22Rv1 (cell line): ENCODE measurements around the gene ARHGDIA.
A peak's percentile ranks its signal among the peaks of the same experiment; 100 is the strongest.

Source experiments
- H3K27ac ChIP-seq: fragments of 450-650 bp; 2 replicates; pipeline ENCODE4 v1.5.1; 2017
- ZFX ChIP-seq: fragments of 450-650 bp; IDR thresholded peaks from 2 replicates; pipeline ENCODE4 v1.6.1; 2017; ENCODE audit warnings: antibody characterized with exemption, borderline replicate concordance
- TF ChIP-seq, protein P1 (sequence below): fragments of 450-650 bp; IDR thresholded peaks from 2 replicates; pipeline ENCODE4 v1.5.1; 2017; ENCODE audit warnings: mild to moderate bottlenecking

Gene ARHGDIA

DNA sequence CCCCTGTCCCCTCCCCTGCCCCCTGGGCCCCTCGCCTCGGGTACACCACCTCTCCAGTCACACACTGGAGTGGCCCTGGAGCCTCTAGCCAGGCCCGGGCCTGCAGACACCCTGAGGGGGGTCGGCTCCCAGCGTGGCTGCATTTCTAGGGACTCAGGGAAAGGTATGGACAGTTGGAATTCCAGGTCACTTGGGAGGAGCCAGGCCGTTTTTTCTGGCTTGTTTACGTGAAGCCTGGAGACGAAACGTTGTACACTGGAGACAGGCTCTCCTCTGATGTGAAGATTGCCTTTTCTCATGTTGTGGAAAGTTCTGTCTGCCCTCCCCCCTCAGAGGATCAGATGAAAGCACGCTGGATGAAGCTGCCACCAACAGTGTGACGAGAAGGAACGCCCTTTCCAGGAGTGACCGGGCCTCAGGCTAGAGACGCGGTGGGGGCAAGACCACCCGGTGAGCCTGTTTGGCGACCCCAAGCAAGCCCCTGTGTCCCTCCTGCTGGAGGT lies 32.3 kb downstream of the ARHGDIA start:
- no peak for TF ChIP-seq ZFX
- TF ChIP-seq, protein P1, sequence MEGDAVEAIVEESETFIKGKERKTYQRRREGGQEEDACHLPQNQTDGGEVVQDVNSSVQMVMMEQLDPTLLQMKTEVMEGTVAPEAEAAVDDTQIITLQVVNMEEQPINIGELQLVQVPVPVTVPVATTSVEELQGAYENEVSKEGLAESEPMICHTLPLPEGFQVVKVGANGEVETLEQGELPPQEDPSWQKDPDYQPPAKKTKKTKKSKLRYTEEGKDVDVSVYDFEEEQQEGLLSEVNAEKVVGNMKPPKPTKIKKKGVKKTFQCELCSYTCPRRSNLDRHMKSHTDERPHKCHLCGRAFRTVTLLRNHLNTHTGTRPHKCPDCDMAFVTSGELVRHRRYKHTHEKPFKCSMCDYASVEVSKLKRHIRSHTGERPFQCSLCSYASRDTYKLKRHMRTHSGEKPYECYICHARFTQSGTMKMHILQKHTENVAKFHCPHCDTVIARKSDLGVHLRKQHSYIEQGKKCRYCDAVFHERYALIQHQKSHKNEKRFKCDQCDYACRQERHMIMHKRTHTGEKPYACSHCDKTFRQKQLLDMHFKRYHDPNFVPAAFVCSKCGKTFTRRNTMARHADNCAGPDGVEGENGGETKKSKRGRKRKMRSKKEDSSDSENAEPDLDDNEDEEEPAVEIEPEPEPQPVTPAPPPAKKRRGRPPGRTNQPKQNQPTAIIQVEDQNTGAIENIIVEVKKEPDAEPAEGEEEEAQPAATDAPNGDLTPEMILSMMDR, result no peak
- H3K27ac ChIP-seq, result no peak overlapping the region

DNA sequence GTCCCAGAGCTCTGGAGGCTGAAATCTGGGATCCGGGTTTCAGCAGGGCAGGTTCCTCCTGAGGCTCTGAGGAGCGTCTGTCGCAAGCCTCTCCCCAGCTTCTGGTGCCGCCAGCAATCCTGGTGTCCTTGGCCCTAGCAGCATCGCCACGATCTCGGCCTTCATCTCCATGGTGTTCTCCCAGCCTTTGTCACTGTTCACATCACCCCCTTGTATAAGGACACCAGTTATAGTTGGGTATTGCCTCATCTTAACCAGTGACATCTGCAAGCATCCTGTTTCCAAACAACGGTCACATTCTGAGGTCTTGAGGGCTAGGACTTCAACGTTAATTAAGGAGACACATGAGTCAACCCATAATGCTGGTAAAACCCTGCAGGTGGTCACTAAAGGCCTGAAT lies 33.5 kb downstream of the ARHGDIA start:
- TF ChIP-seq ZFX, result no peak
- TF ChIP-seq, protein P1, result no peak

DNA sequence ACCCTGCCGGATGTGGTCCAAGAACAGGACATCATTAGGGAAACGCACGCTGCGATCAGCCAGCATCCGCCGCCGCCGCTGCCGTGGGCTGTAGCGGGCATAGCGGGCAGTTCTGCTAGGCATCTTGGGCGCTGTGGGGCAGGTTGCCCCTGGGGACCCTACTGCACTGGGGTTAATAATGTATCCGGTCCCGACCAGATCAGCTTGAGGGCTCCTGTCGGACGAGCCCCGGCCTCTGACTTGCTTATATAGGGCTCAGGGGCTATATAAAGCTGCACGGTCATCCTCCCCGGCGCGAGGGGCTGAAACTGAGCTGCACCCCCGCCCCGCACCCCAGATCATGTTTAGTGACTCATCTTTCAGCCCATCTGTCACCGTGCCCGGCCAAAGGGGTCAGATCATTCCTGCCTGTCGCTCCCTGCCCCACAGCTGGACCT lies 36.3 kb downstream of the ARHGDIA start, which contains the start of gene PPP1R27:
Gene PPP1R27, minus strand, starts transcription at position 220 of the 437 bp plus-strand sequence. Its CDS starts 97 bp downstream, at position 123.
- TF ChIP-seq, protein P1, result no peak
- no peak for TF ChIP-seq ZFX
- peak within 1 kb of the TSS; percentile 83 for H3K27ac ChIP-seq

More for the DNA sequence above, 33.5 kb downstream of the ARHGDIA start:
- H3K27ac ChIP-seq, result no peak overlapping the region

DNA sequence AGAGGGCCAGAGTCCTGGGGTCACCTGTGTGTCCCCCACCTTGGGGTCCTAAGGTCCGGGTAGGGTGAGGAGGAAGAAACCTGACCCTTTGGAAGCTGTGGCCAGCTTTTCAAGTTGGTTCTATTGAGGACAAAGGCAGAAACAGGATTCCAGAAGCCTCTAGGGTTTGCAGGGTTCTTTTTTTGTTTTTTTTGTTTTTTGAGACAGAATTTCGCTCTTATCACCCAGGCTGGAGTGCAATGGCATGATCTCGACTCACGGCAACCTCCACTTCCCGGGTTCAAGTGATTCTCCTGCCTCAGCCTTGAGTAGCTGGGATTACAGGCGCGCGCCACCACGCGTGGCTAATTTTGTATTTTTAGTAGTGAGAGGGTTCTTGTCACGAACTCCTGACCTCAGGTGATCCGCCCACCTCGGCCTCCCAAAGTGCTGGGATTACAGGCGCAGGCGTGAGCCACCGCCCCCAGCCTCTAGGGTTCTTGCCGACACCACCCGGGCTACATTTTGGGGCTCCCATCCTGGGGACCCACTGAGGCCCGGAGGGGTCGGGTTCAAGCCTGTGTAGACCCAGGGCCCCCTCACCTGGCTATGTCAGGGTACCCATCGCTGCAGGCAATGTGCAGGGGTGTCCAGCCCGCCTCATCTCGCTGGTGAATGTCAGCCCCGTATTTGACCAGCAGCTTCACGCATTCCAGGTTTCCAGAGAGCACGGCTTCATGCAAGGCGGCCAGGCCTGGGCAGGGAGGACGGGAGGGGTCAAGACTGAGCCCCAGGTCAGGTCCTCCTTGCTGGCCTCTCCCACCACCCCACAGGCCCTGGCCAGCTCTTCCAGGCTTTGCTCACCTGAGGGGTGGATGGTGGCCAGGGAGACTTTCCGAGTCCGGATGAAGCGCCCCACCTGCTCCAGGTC lies 37.0 kb downstream of the ARHGDIA start:
- peak overlapping the region; percentile 83 for H3K27ac ChIP-seq
- TF ChIP-seq, protein P1, result no peak
- no peak for TF ChIP-seq ZFX

DNA sequence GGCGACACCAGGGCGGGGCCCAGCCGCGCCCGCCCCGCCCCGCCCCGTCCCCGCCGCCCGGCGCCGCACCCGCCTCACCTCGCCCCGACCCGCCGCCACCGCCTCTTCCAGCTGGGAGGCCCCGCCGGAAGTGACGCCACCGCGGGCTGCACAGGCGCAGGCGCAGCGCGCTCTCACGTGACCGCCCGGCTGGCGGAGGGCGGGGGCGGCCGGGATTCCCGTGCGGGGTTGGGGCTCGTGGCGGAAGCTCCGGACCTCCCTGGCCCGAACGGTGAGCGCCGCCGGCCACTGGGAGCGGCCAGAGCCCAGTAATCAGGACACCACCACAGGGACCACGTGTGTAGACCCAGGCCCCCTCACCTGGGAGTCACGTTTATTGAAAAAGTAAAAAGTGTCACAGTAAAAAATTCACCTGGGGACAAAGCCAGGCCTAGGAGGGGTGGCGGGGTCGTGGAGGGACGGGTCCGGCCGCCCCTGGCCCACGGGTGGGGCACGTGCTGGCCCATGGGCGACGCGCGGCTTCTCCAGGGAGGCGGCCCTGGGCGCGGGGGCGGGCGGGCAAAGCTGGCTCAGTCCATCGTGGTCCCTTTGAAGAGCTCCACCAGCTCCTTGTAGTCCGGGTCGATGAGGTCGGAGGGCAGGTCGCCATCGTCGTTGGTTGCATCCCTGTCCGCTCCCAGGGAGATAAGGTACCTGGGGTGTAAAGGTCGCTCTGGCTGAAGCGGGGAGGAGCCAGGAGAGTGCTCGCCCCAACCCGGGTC lies 37.8 kb downstream of the ARHGDIA start, which contains the start of gene MCRIP1:
Gene MCRIP1, minus strand, starts transcription at position 132 of the 761 bp plus-strand sequence. CDS start 8,785 bp downstream, outside the sequence.
- peak within 1 kb of the TSS; percentile 83 for H3K27ac ChIP-seq
- no peak for TF ChIP-seq ZFX
- TF ChIP-seq, protein P1, result no peak

DNA sequence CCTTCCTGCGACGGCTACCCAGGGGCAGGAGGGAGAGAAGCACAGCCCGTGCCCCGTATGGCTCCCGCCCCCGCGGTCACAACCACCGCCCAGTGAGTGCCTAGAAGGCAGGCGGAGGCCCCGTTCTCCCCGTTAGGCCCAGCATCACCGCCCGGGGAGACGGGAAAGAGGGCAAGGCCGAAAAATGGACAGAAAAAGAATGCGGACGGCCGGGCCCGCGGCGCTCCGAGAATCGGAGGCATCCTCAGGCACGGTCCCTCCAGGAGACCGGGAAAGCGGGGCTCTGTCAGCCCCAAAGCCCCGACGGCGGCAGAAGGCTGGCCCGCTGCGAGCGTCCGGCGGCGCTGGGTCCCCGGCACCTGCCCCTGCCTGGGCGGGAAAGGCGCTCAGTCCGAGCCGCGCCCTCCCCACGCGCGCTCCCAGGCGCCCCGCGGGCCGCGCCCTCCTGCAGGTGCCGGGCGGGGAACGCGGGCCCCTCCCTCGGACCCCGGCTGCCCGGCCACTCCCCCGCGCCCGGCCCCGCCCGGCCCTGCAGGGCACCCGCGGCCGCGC lies 38.5 kb downstream of the ARHGDIA start:
- H3K27ac ChIP-seq, result peak overlapping the region; percentile 83

More for the DNA sequence above, 38.5 kb downstream of the ARHGDIA start:
- TF ChIP-seq, protein P1, result no peak
- TF ChIP-seq ZFX, result no peak
